Smooth muscle cell of the pulmonary artery (primary cell): ENCODE results near the gene ZKSCAN3. TPM values are rescaled to one million over a fixed set of nuclear protein-coding genes. Genes with fewer than 3 reads are reported as not detected.

Experiments used
- total RNA-seq: library from RNA; depleted of rRNA; stranded (reverse); fragments of >200 nt; gene quantifications from 2 replicates; pipeline ENCODE4 v1.2.3, GENCODE V29; 2014

ZKSCAN3 gene
- total RNA-seq = 6.9 and 8.3 TPM in 2 replicates

GRCh38 chr6:28349892-28350737, at the start of gene ZKSCAN3:
ZKSCAN3 (plus strand) TSS chr6:28349947; CDS start chr6:28359587, 9,640 bp downstream.

GRCh38 chr6:28335564-28336283, 14.0 kb upstream of the ZKSCAN3 start, which contains the start of gene ZSCAN31:
ZSCAN31 (minus strand) TSS chr6:28336148; CDS start chr6:28329683, 6,465 bp downstream.

GRCh38 chr6:28399350-28400121, 49.8 kb downstream of the ZKSCAN3 start, which contains the start of gene ZSCAN12:
ZSCAN12 (minus strand) TSS chr6:28399747; CDS start chr6:28398405, 1,342 bp downstream.

Other genes with a start within 250 kb of the ZKSCAN3 start
- 1.7 and 2.2 TPM in 2 replicates for gene ZSCAN16, start 225.3 kb upstream of the ZKSCAN3 start, total RNA-seq
- gene ZKSCAN8, start 208.1 kb upstream of the ZKSCAN3 start, total RNA-seq = 23.0 and 26.4 TPM in 2 replicates
- 8.3 and 12.6 TPM in 2 replicates for gene ZSCAN9, start 124.7 kb upstream of the ZKSCAN3 start, total RNA-seq
- gene ZKSCAN4, start 97.7 kb upstream of the ZKSCAN3 start, total RNA-seq = 4.8 and 6.0 TPM in 2 replicates
- gene NKAPL, start 90.7 kb upstream of the ZKSCAN3 start, total RNA-seq = 0.96 and 1.7 TPM in 2 replicates
- gene ZSCAN26, start 82.8 kb upstream of the ZKSCAN3 start, total RNA-seq = 16.4 and 17.9 TPM in 2 replicates
- gene PGBD1, start 68.4 kb upstream of the ZKSCAN3 start, total RNA-seq = 4.4 and 4.9 TPM in 2 replicates
- gene ZSCAN31, start 13.8 kb upstream of the ZKSCAN3 start, total RNA-seq = 4.2 and 4.4 TPM in 2 replicates
- gene ZSCAN12, start 49.8 kb downstream of the ZKSCAN3 start, total RNA-seq = 5.8 and 6.3 TPM in 2 replicates
- 4.7 TPM in 2 replicates for gene ZSCAN23, start 93.5 kb downstream of the ZKSCAN3 start, total RNA-seq
- gene GPX6, start 165.8 kb downstream of the ZKSCAN3 start, total RNA-seq = not detected in 2 replicates
- not detected in 2 replicates for gene GPX5, start 175.9 kb downstream of the ZKSCAN3 start, total RNA-seq